GM23338 (cell line): ENCODE measurements around the gene KISS1R. TPM values are rescaled to one million over a fixed set of nuclear protein-coding genes. Genes with fewer than 3 reads are reported as not detected.
A peak's percentile ranks its signal among the peaks of the same experiment; 100 is the strongest.

Experiments
- ATAC-seq: fragments of 200-7000 bp; cut with Tn5 transposase; 3 replicates; pipeline ENCODE4 v1.9.1; 2020
- DNase-seq: peaks from one replicate; pipeline ENCODE4 v3.0.0-alpha.2; 2015; ENCODE audit warnings: low spot score
- H2AFZ ChIP-seq: fragments of 200-600 bp; sonication (generic); 2 replicates; pipeline ENCODE4 v1.8.0; 2016; ENCODE audit warnings: antibody characterized with exemption, mild to moderate bottlenecking, moderate library complexity
- H3F3A ChIP-seq: fragments of 200-600 bp; sonication (generic); replicated peaks from 2 replicates; pipeline ENCODE4 v1.8.0; 2017; ENCODE audit warnings: antibody characterized with exemption, mixed run types, low read depth
- H3K27ac ChIP-seq: fragments of 200-600 bp; sonication (generic); 2 replicates; pipeline ENCODE4 v1.6.1; 2016; ENCODE audit warnings: low read depth
- H3K27me3 ChIP-seq: fragments of 200-600 bp; sonication (generic); 2 replicates; pipeline ENCODE4 v1.8.0; 2016; ENCODE audit warnings: mild to moderate bottlenecking, mixed run types, moderate library complexity; ENCODE audit not compliant: insufficient read depth
- H3K36me3 ChIP-seq: fragments of 200-600 bp; sonication (generic); 2 replicates; pipeline ENCODE4 v1.8.0; 2016; ENCODE audit warnings: mild to moderate bottlenecking; ENCODE audit not compliant: insufficient read depth
- H3K4me1 ChIP-seq: fragments of 200-600 bp; sonication (generic); 2 replicates; pipeline ENCODE4 v1.8.0; 2016; ENCODE audit warnings: mild to moderate bottlenecking, moderate library complexity; ENCODE audit not compliant: insufficient read depth
- H3K4me2 ChIP-seq: fragments of 200-600 bp; sonication (generic); 2 replicates; pipeline ENCODE4 v1.7.1; 2017; ENCODE audit warnings: mixed run types
- H3K4me3 ChIP-seq: fragments of 200-600 bp; sonication (generic); 2 replicates; pipeline ENCODE4 v1.6.1; 2016; ENCODE audit warnings: mixed run types
- H3K79me2 ChIP-seq: fragments of 200-600 bp; sonication (generic); replicated peaks from 2 replicates; pipeline ENCODE4 v1.8.0; 2017; ENCODE audit warnings: mild to moderate bottlenecking; ENCODE audit not compliant: insufficient read depth
- H3K9me2 ChIP-seq: fragments of 200-600 bp; sonication (generic); 2 replicates; pipeline ENCODE4 v1.8.0; 2017; ENCODE audit not compliant: insufficient read depth
- H4K20me1 ChIP-seq: fragments of 200-600 bp; sonication (generic); replicated peaks from 2 replicates; pipeline ENCODE4 v1.8.0; 2017; ENCODE audit warnings: mild to moderate bottlenecking; ENCODE audit not compliant: insufficient read depth
- H3K27ac Mint-ChIP-seq: 2 replicates; pipeline ENCODE4 v1.8.0; 2020; ENCODE audit warnings: inconsistent platforms, mild to moderate bottlenecking, moderate library complexity, mixed read lengths
- H3K27me3 Mint-ChIP-seq: 3 replicates; pipeline ENCODE4 v1.8.0; 2022; ENCODE audit warnings: low read depth, mild to moderate bottlenecking, moderate library complexity, mixed read lengths, inconsistent platforms; ENCODE audit not compliant: insufficient read depth, poor library complexity
- H3K36me3 Mint-ChIP-seq: 3 replicates; pipeline ENCODE4 v1.8.0; 2021; ENCODE audit warnings: low read depth, mild to moderate bottlenecking, inconsistent platforms, moderate library complexity, mixed read lengths
- H3K4me1 Mint-ChIP-seq: 3 replicates; pipeline ENCODE4 v1.8.0; 2020; ENCODE audit warnings: mild to moderate bottlenecking, inconsistent platforms, mixed read lengths
- H3K4me3 Mint-ChIP-seq: 3 replicates; pipeline ENCODE4 v1.8.0; 2021; ENCODE audit warnings: moderate library complexity, mild to moderate bottlenecking, inconsistent platforms, mixed read lengths
- H3K9me3 Mint-ChIP-seq: 3 replicates; pipeline ENCODE4 v1.8.0; 2020; ENCODE audit warnings: moderate library complexity, mild to moderate bottlenecking, inconsistent platforms, mixed read lengths
- CREB1 ChIP-seq: fragments of 250-450 bp; sonication (Bioruptor Pico); IDR thresholded peaks from 2 replicates; pipeline ENCODE4 v1.5.0; 2020; ENCODE audit warnings: low read depth, mild to moderate bottlenecking, moderate library complexity
- EZH2 ChIP-seq: fragments of 200-600 bp; sonication (generic); IDR thresholded peaks from one replicate; pipeline ENCODE4 v1.8.0; 2017; ENCODE audit warnings: antibody characterized with exemption, mild to moderate bottlenecking, low read depth; ENCODE audit not compliant: unreplicated experiment
- EZH2phosphoT487 ChIP-seq: fragments of 200-600 bp; sonication (generic); IDR thresholded peaks from one replicate; pipeline ENCODE4 v1.8.1; 2018; ENCODE audit warnings: antibody characterized with exemption; ENCODE audit not compliant: unreplicated experiment
- JUNB ChIP-seq: IDR thresholded peaks from one replicate; pipeline ENCODE4 v1.6.1; 2016; ENCODE audit warnings: antibody characterized with exemption; ENCODE audit not compliant: unreplicated experiment
- POLR2AphosphoS5 ChIP-seq: IDR thresholded peaks from 2 replicates; pipeline ENCODE4 v1.6.1; 2016; ENCODE audit warnings: antibody characterized with exemption, low read depth
- ZNF114 ChIP-seq: fragments of 250-450 bp; sonication (Bioruptor Pico); IDR thresholded peaks from 2 replicates; pipeline ENCODE4 v1.5.0; 2020; ENCODE audit warnings: mild to moderate bottlenecking, moderate library complexity
- ZNF331 ChIP-seq: fragments of 250-450 bp; sonication (Bioruptor Pico); IDR thresholded peaks from 2 replicates; pipeline ENCODE4 v1.5.0; 2020; ENCODE audit warnings: low read depth, mild to moderate bottlenecking, moderate library complexity
- polyA plus RNA-seq: library from polyadenylated mRNA; unstranded; fragments of >200 nt; fragmentation: Nextera tagmentation; extraction: Ambion mirVana; gene quantifications from 2 replicates; pipeline ENCODE4 v1.2.1, GENCODE V29; 2016
- total RNA-seq: library from RNA; depleted of rRNA; stranded (reverse); fragments of >200 nt; shearing (Covaris generic); gene quantifications from 2 replicates; pipeline ENCODE4 v1.2.3, GENCODE V29; 2014
- TF ChIP-seq, protein P1 (sequence below), 2 experiments: fragments of 200-600 bp in 1 of 2; sonication (generic) in 1 of 2; conservative IDR thresholded peaks; 2 replicates each; pipeline versions ENCODE4 v1.5.1 to v1.6.1; 2016 to 2017; ENCODE audit warnings: antibody characterized with exemption in 2 of 2, low read depth in 2 of 2, mild to moderate bottlenecking in 2 of 2, moderate library complexity in 1 of 2
- TF ChIP-seq, protein P2 (sequence below): fragments of 250-450 bp; sonication (Bioruptor Pico); IDR thresholded peaks from 2 replicates; pipeline ENCODE4 v1.5.0; 2020; ENCODE audit warnings: mild to moderate bottlenecking, moderate library complexity

Gene KISS1R
- total and polyA plus RNA-seq, 2 experiments from 2014 or later, result 0.78 to 4.0 TPM

DNA sequence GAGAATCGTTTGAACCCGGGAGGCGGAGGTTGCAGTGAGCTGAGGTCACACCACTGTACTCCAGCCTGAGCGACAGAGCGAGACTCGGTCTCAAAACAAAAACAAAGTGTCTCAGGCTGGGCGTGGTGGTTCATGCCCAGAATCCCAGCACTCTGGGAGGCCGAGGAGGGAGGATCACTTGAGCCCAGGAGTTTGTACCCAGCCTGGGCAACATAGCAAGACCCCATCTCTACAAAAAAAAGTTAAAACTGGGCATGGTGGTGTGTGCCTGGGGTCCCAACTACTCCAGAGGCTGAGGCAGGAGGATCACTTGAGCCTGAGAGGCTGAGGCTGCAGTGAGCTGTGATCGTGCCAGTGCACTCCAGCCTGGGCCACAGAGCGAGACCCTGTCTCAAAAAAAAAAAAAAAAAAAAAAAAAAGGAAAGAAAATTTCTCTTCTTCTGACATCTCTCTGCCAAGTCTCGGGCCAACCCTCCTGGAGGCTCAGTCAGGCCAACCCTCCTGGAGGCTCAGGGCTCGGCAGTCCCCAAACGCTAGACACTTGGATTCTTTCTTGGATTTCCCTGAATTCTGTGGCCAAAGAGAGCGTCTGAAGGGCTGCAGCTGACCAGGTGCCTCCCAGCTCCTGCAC, 35.0 kb downstream of the KISS1R start:
- H3K79me2 ChIP-seq, result peaks cover 41% of the 10 kb centered on the region
- peaks cover 13% of the 10 kb centered on the region; the same call in 1 of the 2 replicates for H3F3A ChIP-seq
- peak overlapping the region; percentile 79 for H3K27ac ChIP-seq
- Mint-ChIP-seq H3K27ac (peak overlapping the region; percentile 56; the same call in 1 of the 2 replicates), H3K27me3 (peaks cover 16% of the 10 kb centered on the region), H3K9me3 (no peaks in the 10 kb centered on the region), H3K36me3 (peaks cover 2% of the 10 kb centered on the region; the same call in 1 of the 3 replicates), H3K4me3 (0 out of 3 replicates have a peak overlapping the region, but pooled peaks have one; percentile 23), H3K4me1 (peaks cover 18% of the 10 kb centered on the region; the same call in 2 of the 3 replicates)
- H3K4me3 ChIP-seq, result 0 out of 2 replicates have a peak overlapping the region, but pooled peaks have one; percentile 47
- no peak for TF ChIP-seq EZH2phosphoT487
- TF ChIP-seq, protein P1, sequence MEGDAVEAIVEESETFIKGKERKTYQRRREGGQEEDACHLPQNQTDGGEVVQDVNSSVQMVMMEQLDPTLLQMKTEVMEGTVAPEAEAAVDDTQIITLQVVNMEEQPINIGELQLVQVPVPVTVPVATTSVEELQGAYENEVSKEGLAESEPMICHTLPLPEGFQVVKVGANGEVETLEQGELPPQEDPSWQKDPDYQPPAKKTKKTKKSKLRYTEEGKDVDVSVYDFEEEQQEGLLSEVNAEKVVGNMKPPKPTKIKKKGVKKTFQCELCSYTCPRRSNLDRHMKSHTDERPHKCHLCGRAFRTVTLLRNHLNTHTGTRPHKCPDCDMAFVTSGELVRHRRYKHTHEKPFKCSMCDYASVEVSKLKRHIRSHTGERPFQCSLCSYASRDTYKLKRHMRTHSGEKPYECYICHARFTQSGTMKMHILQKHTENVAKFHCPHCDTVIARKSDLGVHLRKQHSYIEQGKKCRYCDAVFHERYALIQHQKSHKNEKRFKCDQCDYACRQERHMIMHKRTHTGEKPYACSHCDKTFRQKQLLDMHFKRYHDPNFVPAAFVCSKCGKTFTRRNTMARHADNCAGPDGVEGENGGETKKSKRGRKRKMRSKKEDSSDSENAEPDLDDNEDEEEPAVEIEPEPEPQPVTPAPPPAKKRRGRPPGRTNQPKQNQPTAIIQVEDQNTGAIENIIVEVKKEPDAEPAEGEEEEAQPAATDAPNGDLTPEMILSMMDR (conservative IDR thresholded peaks at IDR 0.05; ENCODE audit: low read depth in 2 of 2), result no peak
- TF ChIP-seq POLR2AphosphoS5, result no peak
- TF ChIP-seq, protein P2, sequence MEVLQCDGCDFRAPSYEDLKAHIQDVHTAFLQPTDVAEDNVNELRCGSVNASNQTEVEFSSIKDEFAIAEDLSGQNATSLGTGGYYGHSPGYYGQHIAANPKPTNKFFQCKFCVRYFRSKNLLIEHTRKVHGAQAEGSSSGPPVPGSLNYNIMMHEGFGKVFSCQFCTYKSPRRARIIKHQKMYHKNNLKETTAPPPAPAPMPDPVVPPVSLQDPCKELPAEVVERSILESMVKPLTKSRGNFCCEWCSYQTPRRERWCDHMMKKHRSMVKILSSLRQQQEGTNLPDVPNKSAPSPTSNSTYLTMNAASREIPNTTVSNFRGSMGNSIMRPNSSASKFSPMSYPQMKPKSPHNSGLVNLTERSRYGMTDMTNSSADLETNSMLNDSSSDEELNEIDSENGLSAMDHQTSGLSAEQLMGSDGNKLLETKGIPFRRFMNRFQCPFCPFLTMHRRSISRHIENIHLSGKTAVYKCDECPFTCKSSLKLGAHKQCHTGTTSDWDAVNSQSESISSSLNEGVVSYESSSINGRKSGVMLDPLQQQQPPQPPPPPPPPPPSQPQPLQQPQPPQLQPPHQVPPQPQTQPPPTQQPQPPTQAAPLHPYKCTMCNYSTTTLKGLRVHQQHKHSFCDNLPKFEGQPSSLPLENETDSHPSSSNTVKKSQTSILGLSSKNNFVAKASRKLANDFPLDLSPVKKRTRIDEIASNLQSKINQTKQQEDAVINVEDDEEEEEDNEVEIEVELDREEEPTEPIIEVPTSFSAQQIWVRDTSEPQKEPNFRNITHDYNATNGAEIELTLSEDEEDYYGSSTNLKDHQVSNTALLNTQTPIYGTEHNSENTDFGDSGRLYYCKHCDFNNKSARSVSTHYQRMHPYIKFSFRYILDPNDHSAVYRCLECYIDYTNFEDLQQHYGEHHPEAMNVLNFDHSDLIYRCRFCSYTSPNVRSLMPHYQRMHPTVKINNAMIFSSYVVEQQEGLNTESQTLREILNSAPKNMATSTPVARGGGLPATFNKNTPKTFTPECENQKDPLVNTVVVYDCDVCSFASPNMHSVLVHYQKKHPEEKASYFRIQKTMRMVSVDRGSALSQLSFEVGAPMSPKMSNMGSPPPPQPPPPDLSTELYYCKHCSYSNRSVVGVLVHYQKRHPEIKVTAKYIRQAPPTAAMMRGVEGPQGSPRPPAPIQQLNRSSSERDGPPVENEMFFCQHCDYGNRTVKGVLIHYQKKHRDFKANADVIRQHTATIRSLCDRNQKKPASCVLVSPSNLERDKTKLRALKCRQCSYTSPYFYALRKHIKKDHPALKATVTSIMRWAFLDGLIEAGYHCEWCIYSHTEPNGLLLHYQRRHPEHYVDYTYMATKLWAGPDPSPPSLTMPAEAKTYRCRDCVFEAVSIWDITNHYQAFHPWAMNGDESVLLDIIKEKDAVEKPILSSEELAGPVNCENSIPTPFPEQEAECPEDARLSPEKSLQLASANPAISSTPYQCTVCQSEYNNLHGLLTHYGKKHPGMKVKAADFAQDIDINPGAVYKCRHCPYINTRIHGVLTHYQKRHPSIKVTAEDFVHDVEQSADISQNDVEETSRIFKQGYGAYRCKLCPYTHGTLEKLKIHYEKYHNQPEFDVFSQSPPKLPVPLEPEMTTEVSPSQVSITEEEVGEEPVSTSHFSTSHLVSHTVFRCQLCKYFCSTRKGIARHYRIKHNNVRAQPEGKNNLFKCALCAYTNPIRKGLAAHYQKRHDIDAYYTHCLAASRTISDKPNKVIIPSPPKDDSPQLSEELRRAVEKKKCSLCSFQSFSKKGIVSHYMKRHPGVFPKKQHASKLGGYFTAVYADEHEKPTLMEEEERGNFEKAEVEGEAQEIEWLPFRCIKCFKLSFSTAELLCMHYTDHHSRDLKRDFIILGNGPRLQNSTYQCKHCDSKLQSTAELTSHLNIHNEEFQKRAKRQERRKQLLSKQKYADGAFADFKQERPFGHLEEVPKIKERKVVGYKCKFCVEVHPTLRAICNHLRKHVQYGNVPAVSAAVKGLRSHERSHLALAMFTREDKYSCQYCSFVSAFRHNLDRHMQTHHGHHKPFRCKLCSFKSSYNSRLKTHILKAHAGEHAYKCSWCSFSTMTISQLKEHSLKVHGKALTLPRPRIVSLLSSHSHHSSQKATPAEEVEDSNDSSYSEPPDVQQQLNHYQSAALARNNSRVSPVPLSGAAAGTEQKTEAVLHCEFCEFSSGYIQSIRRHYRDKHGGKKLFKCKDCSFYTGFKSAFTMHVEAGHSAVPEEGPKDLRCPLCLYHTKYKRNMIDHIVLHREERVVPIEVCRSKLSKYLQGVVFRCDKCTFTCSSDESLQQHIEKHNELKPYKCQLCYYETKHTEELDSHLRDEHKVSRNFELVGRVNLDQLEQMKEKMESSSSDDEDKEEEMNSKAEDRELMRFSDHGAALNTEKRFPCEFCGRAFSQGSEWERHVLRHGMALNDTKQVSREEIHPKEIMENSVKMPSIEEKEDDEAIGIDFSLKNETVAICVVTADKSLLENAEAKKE (CRISPR knock-in tag), result no peak
- TF ChIP-seq CREB1 (CRISPR knock-in tag), result no peak
- no peak for TF ChIP-seq ZNF331 (CRISPR knock-in tag)
- no peak for TF ChIP-seq ZNF114 (CRISPR knock-in tag)
- no peak for TF ChIP-seq JUNB
- TF ChIP-seq EZH2, result no peak
- ATAC-seq (no peak), DNase-seq (no peak)
- H3K9me2 ChIP-seq, result no peaks in the 10 kb centered on the region
- H2AFZ ChIP-seq, result no peak overlapping the region
- H3K4me2 ChIP-seq, result peak overlapping the region; percentile 82
- H3K4me1 ChIP-seq, result peaks cover 34% of the 10 kb centered on the region
- no peaks in the 10 kb centered on the region; the same call in 1 of the 2 replicates for H4K20me1 ChIP-seq
- H3K27me3 ChIP-seq, result no peaks in the 10 kb centered on the region
- H3K36me3 ChIP-seq, result no peaks in the 10 kb centered on the region
